ENCODE results near the gene IRAK2.

Gene IRAK2

GRCh38 chr3:10279384-10280176, 114.9 kb downstream of the IRAK2 start:
- Histone ChIP-seq H3K9ac (ENCODE audit: low read depth, low read length, poor library complexity, severe bottlenecking) (no peak overlapping the region), H3F3A (ENCODE audit: low read depth) (no peaks in the 10 kb centered on the region), H3K9me2 (replicated peaks; ENCODE audit: low read depth, low read length) (no peaks in the 10 kb centered on the region), H4K20me1 (ENCODE audit: insufficient read depth, low read length, poor library complexity, severe bottlenecking) (peaks cover 20% of the 10 kb centered on the region), H3K36me3 (ENCODE audit: insufficient read depth, low read length) (peaks cover 80% of the 10 kb centered on the region), H3K4me3 (ENCODE audit: low read length, poor library complexity, severe bottlenecking) (no peak overlapping the region), H2AFZ (ENCODE audit: low read length) (no peak overlapping the region), H3K4me2 (ENCODE audit: low read depth, low read length, poor library complexity, severe bottlenecking) (no peak overlapping the region), H3K4me1 (ENCODE audit: insufficient read depth, low read length, poor library complexity, severe bottlenecking) (no peaks in the 10 kb centered on the region), H3K79me2 (ENCODE audit: insufficient read depth, low read length) (peaks cover 33% of the 10 kb centered on the region), H3K9me3 (ENCODE audit: insufficient read depth, low read depth, low read length) (no peaks in the 10 kb centered on the region), H3K27me3 (ENCODE audit: insufficient read depth, low read length, poor library complexity, severe bottlenecking) (no peaks in the 10 kb centered on the region)
- no peak for TF ChIP-seq EZH2phosphoT487 (IDR thresholded peaks at IDR 0.05; ENCODE audit: borderline replicate concordance)
- TF ChIP-seq CTCF (conservative IDR thresholded peaks at IDR 0.05; ENCODE audit: low read length) = no peak

GRCh38 chr3:10280177-10280529, 115.4 kb downstream of the IRAK2 start:
- Histone ChIP-seq H3K4me1 (ENCODE audit: insufficient read depth, low read length, poor library complexity, severe bottlenecking) (no peaks in the 10 kb centered on the region), H3K79me2 (ENCODE audit: insufficient read depth, low read length) (peaks cover 27% of the 10 kb centered on the region; the same call in 1 of the 2 replicates), H3K36me3 (ENCODE audit: insufficient read depth, low read length) (peaks cover 83% of the 10 kb centered on the region), H3K4me2 (ENCODE audit: low read depth, low read length, poor library complexity, severe bottlenecking) (no peak overlapping the region), H3K27me3 (ENCODE audit: insufficient read depth, low read length, poor library complexity, severe bottlenecking) (no peaks in the 10 kb centered on the region), H3F3A (ENCODE audit: low read depth) (no peaks in the 10 kb centered on the region), H4K20me1 (ENCODE audit: insufficient read depth, low read length, poor library complexity, severe bottlenecking) (peaks cover 15% of the 10 kb centered on the region), H3K9me3 (ENCODE audit: insufficient read depth, low read depth, low read length) (no peaks in the 10 kb centered on the region), H3K9ac (ENCODE audit: low read depth, low read length, poor library complexity, severe bottlenecking) (no peak overlapping the region), H3K9me2 (replicated peaks; ENCODE audit: low read depth, low read length) (no peaks in the 10 kb centered on the region), H2AFZ (ENCODE audit: low read length) (no peak overlapping the region), H3K4me3 (ENCODE audit: low read length, poor library complexity, severe bottlenecking) (no peak overlapping the region)
- no peak for TF ChIP-seq EZH2phosphoT487 (IDR thresholded peaks at IDR 0.05; ENCODE audit: borderline replicate concordance)
- TF ChIP-seq CTCF (conservative IDR thresholded peaks at IDR 0.05; ENCODE audit: low read length) = 0 out of 2 replicates have a peak, but pooled peaks have one; percentile 21

DNA sequence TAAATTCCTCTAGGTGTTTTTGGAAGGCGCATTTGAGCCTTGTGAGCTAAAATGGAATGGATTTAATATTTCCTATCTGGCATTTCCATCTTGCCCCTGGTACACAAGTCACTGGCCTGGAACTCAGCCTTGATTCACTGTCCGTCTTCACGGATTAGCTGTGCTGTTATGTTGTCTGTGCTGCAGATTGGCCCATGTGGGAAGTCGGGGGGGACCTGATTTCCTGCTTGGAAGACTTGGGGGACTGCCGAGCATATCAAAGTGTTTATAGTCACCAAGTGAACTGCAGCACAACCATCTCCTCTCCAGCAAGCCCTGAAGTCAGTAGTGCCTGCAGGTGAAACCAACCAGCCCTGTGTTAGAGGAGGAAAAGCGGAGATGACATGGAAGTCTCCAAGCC, 115.9 kb downstream of the IRAK2 start:
- peaks cover 85% of the 10 kb centered on the region for H3K36me3 ChIP-seq (ENCODE audit: insufficient read depth, low read length)
- peaks cover 11% of the 10 kb centered on the region for H4K20me1 ChIP-seq (ENCODE audit: insufficient read depth, low read length, poor library complexity, severe bottlenecking)
- no peak overlapping the region for H3K4me2 ChIP-seq (ENCODE audit: low read depth, low read length, poor library complexity, severe bottlenecking)

More for the DNA sequence above, 115.9 kb downstream of the IRAK2 start:
- Histone ChIP-seq H3K4me1 (ENCODE audit: insufficient read depth, low read length, poor library complexity, severe bottlenecking) (no peaks in the 10 kb centered on the region), H3K79me2 (ENCODE audit: insufficient read depth, low read length) (peaks cover 23% of the 10 kb centered on the region; the same call in 1 of the 2 replicates), H3K9me2 (replicated peaks; ENCODE audit: low read depth, low read length) (no peaks in the 10 kb centered on the region), H3K4me3 (ENCODE audit: low read length, poor library complexity, severe bottlenecking) (no peak overlapping the region), H2AFZ (ENCODE audit: low read length) (no peak overlapping the region), H3K9me3 (ENCODE audit: insufficient read depth, low read depth, low read length) (no peaks in the 10 kb centered on the region), H3K27me3 (ENCODE audit: insufficient read depth, low read length, poor library complexity, severe bottlenecking) (no peaks in the 10 kb centered on the region), H3K9ac (ENCODE audit: low read depth, low read length, poor library complexity, severe bottlenecking) (no peak overlapping the region), H3F3A (ENCODE audit: low read depth) (no peaks in the 10 kb centered on the region)
- TF ChIP-seq CTCF (conservative IDR thresholded peaks at IDR 0.05; ENCODE audit: low read length) = no peak
- TF ChIP-seq EZH2phosphoT487 (IDR thresholded peaks at IDR 0.05; ENCODE audit: borderline replicate concordance) = no peak
